SK-N-SH (cell line): Measurements from ENCODE around the gene TMEM266. TPM values are rescaled to one million over a fixed set of nuclear protein-coding genes. Genes with fewer than 3 reads are reported as not detected.
A peak's percentile ranks its signal among the peaks of the same experiment; 100 is the strongest.

Experiments used
- CTCF ChIA-PET: fragments of 300-600, 350-600 bp; formaldehyde crosslinking; extraction: SDS; loops from one replicate; lab custom pipeline; 2021; lab: Yijun Ruan, JAX
- POLR2A ChIA-PET: fragments of 350-600 bp; sonication (Branson Sonifier 250); formaldehyde crosslinking; extraction: SDS; loops from one replicate; lab custom pipeline; 2020; ENCODE audit warnings: antibody characterized with exemption, inconsistent platforms; lab: Yijun Ruan, JAX
- DNase-seq: peaks from one replicate; pipeline ENCODE4 v3.0.0; 2012
- H2AFZ ChIP-seq: fragments of 200-600 bp; sonication (generic); 2 replicates; pipeline ENCODE4 v1.8.1; 2016; ENCODE audit warnings: antibody characterized with exemption, mild to moderate bottlenecking, low read depth
- H3F3A ChIP-seq: fragments of 200-600 bp; sonication (generic); replicated peaks from 2 replicates; pipeline ENCODE3; 2016; ENCODE audit warnings: antibody characterized with exemption, mild to moderate bottlenecking; ENCODE audit not compliant: insufficient read depth
- H3K27ac ChIP-seq, 2 experiments: fragments of 200-500 bp in 1 of 2; fragments of 200-600 bp in 1 of 2; sonication (Bioruptor generic) in 1 of 2; sonication (generic), shearing (Covaris generic) in 1 of 2; 2 replicates each; pipeline versions ENCODE4 v1.5.1 to v1.6.1; 2014 to 2016; ENCODE audit warnings: low read depth in 2 of 2, inconsistent platforms in 1 of 2, low read length in 1 of 2, mild to moderate bottlenecking in 1 of 2, mixed read lengths in 1 of 2
- H3K27me3 ChIP-seq: fragments of 200-600 bp; sonication (generic), shearing (Covaris generic); 2 replicates; pipeline ENCODE4 v1.6.1; 2016; ENCODE audit warnings: mixed run types; ENCODE audit not compliant: insufficient read depth
- H3K36me3 ChIP-seq, 2 experiments: fragments of 200-500 bp in 1 of 2; fragments of 200-600 bp in 1 of 2; sonication (Bioruptor generic) in 1 of 2; sonication (generic) in 1 of 2; replicated peaks in 1 of 2; 2 replicates each; pipeline versions ENCODE3 to v1.5.1; 2014 to 2016; ENCODE audit warnings: low read length in 1 of 2, mild to moderate bottlenecking in 1 of 2; ENCODE audit not compliant: insufficient read depth in 2 of 2, control insufficient read depth in 1 of 2
- H3K4me1 ChIP-seq, 2 experiments: fragments of 200-500 bp in 1 of 2; fragments of 200-600 bp in 1 of 2; sonication (Bioruptor generic) in 1 of 2; sonication (generic), shearing (Covaris generic) in 1 of 2; 2 replicates each; pipeline versions ENCODE4 v1.5.1 to v1.6.1; 2014 to 2016; ENCODE audit warnings: low read depth in 1 of 2, low read length in 1 of 2, mixed run types in 1 of 2; ENCODE audit not compliant: insufficient read depth in 2 of 2, control insufficient read depth in 1 of 2
- H3K4me2 ChIP-seq: fragments of 200-600 bp; sonication (generic), shearing (Covaris generic); 2 replicates; pipeline ENCODE4 v1.6.1; 2017; ENCODE audit warnings: mixed run types
- H3K4me3 ChIP-seq, 2 experiments: fragments of 200-500 bp in 1 of 2; fragments of 200-600 bp in 1 of 2; sonication (Bioruptor generic) in 1 of 2; sonication (generic), shearing (Covaris generic) in 1 of 2; 2 replicates each; pipeline versions ENCODE4 v1.5.1 to v1.8.1; 2014 to 2016; ENCODE audit warnings: low read depth in 2 of 2, inconsistent platforms in 1 of 2, low read length in 1 of 2, mild to moderate bottlenecking in 1 of 2, mixed read lengths in 1 of 2, moderate library complexity in 1 of 2
- H3K79me2 ChIP-seq: fragments of 200-600 bp; sonication (generic); 2 replicates; pipeline ENCODE4 v1.8.1; 2017; ENCODE audit warnings: mild to moderate bottlenecking; ENCODE audit not compliant: insufficient read depth
- H3K9ac ChIP-seq: fragments of 200-600 bp; sonication (generic); 2 replicates; pipeline ENCODE4 v1.6.1; 2017; ENCODE audit warnings: mixed run types
- H3K9me2 ChIP-seq: fragments of 200-600 bp; sonication (generic); 2 replicates; pipeline ENCODE4 v1.6.1; 2017; ENCODE audit warnings: mixed run types
- H3K9me3 ChIP-seq: fragments of 200-600 bp; sonication (generic); 2 replicates; pipeline ENCODE4 v1.6.1; 2017; ENCODE audit warnings: mixed run types, mild to moderate bottlenecking, moderate library complexity
- H4K20me1 ChIP-seq: fragments of 200-600 bp; sonication (generic); 2 replicates; pipeline ENCODE4 v1.6.1; 2017; ENCODE audit warnings: mild to moderate bottlenecking, mixed run types; ENCODE audit not compliant: insufficient read depth
- CTCF ChIP-seq: fragments of 200-600 bp; sonication (generic); IDR thresholded peaks from 2 replicates; pipeline ENCODE4 v1.6.1; 2017; ENCODE audit warnings: antibody characterized with exemption, mild to moderate bottlenecking, moderate library complexity
- EZH2phosphoT487 ChIP-seq: fragments of 200-600 bp; sonication (generic); IDR thresholded peaks from 2 replicates; pipeline ENCODE4 v1.6.1; 2017; ENCODE audit warnings: low read depth, mixed run types, mild to moderate bottlenecking, antibody characterized with exemption, moderate library complexity, borderline replicate concordance
- FOXM1 ChIP-seq: IDR thresholded peaks from 2 replicates; pipeline ENCODE4 v1.4.0; 2012; ENCODE audit warnings: low read depth, mild to moderate bottlenecking
- JUND ChIP-seq: IDR thresholded peaks from 2 replicates; pipeline ENCODE4 v1.4.0; 2012
- MXI1 ChIP-seq: IDR thresholded peaks from 2 replicates; pipeline ENCODE4 v1.6.1; 2012; ENCODE audit warnings: mild to moderate bottlenecking, low read depth, low read length, improper control_type of control experiment
- RAD21 ChIP-seq: IDR thresholded peaks from 2 replicates; pipeline ENCODE4 v1.6.1; 2012; ENCODE audit warnings: mild to moderate bottlenecking, low read length
- RCOR1 ChIP-seq: fragments of 150-350 bp; IDR thresholded peaks from 2 replicates; pipeline ENCODE4 v1.6.1; 2017; ENCODE audit warnings: antibody characterized with exemption, low read length
- REST ChIP-seq: IDR thresholded peaks from 2 replicates; pipeline ENCODE4 v1.6.1; 2012; ENCODE audit warnings: mild to moderate bottlenecking, low read depth, low read length, moderate library complexity
- RXRA ChIP-seq: IDR thresholded peaks from 2 replicates; pipeline ENCODE4 v1.4.0; 2012; ENCODE audit warnings: low read depth, mild to moderate bottlenecking, borderline replicate concordance
- SIN3A ChIP-seq: IDR thresholded peaks from 2 replicates; pipeline ENCODE4 v1.6.1; 2012; ENCODE audit warnings: low read depth, mild to moderate bottlenecking, low read length, moderate library complexity, borderline replicate concordance
- SMC3 ChIP-seq: IDR thresholded peaks from 2 replicates; pipeline ENCODE4 v1.6.1; 2012; ENCODE audit warnings: low read depth, low read length, improper control_type of control experiment
- TAF1 ChIP-seq: IDR thresholded peaks from 2 replicates; pipeline ENCODE4 v1.6.1; 2012; ENCODE audit warnings: low read depth, mild to moderate bottlenecking, low read length, moderate library complexity, borderline replicate concordance
- TEAD4 ChIP-seq: IDR thresholded peaks from 2 replicates; pipeline ENCODE4 v1.4.0; 2012; ENCODE audit warnings: mild to moderate bottlenecking, borderline replicate concordance; ENCODE audit not compliant: insufficient read depth
- WGBS: methylation state at CpG from one replicate; pipeline ENCODE4 v1.1.6; 2017; ENCODE audit warnings: low lambda C conversion rate; 5-methylcytosine and 5-hydroxymethylcytosine counted together
- polyA plus RNA-seq, 3 experiments: library from polyadenylated mRNA; depleted of rRNA; stranded (reverse); fragments of >200 nt; gene quantifications; 2 replicates each; pipeline ENCODE4 v1.2.3, GENCODE V29; 2012

TMEM266 gene
- polyA plus RNA-seq, 1 of the 3 experiments (the other 2 are of a cell fraction), result 0.07 TPM

- ChIA-PET CTCF (interaction anchor here (0.6 to 19.6 kb wide), 49 partner anchors 11 to 867 kb away, joined by 3 to 322 read pairs (median 4); partner anchors contain the start of genes FBXO22, NRG4 and TMEM266), POLR2A (interaction anchor here (0.7 to 1.3 kb wide), 2 partner anchors 79 to 329 kb away, joined by 3 to 5 read pairs; partner anchors contain the start of gene TMEM266)
- H3F3A ChIP-seq, result no peaks in the 10 kb centered on the region
- peaks cover 0 to 2% of the 10 kb centered on the region in 2 experiments; a peak in 1 of 4 replicates for H3K4me1 ChIP-seq
- H3K9ac ChIP-seq, result no peak overlapping the region
- no peaks in the 10 kb centered on the region for H3K9me3 ChIP-seq
- H3K79me2 ChIP-seq, result no peaks in the 10 kb centered on the region
- TF ChIP-seq JUND (no peak), TAF1 (no peak), CTCF (peak; percentile 83), REST (no peak), SMC3 (peak; percentile 93), TEAD4 (no peak), SIN3A (no peak), RAD21 (peak; percentile 89), FOXM1 (no peak), MXI1 (no peak), EZH2phosphoT487 (no peak), RXRA (no peak), RCOR1 (no peak)
- no peaks in the 10 kb centered on the region for H3K36me3 ChIP-seq
- H3K27ac ChIP-seq, result no peak overlapping the region
- no peaks in the 10 kb centered on the region for H3K9me2 ChIP-seq
- H4K20me1 ChIP-seq, result no peaks in the 10 kb centered on the region
- no peak overlapping the region for H2AFZ ChIP-seq
- DNase-seq, result peak; percentile 81
- WGBS, result 30% methylated on average over 12 of the region's 16 CpGs
- peaks cover 2% of the 10 kb centered on the region; the same call in 1 of the 2 replicates for H3K27me3 ChIP-seq
- H3K4me3 ChIP-seq, result peak overlapping the region in 1 of 2 experiments; percentile 46; a peak in 1 of 4 replicates
- H3K4me2 ChIP-seq, result no peak overlapping the region
Measured at GRCh38 chr15:76139368-76140073, 79.7 kb downstream of the TMEM266 start.
